ENCODE results near the gene VSIG10.
A peak's percentile ranks its signal among the peaks of the same experiment; 100 is the strongest.

Gene VSIG10

DNA sequence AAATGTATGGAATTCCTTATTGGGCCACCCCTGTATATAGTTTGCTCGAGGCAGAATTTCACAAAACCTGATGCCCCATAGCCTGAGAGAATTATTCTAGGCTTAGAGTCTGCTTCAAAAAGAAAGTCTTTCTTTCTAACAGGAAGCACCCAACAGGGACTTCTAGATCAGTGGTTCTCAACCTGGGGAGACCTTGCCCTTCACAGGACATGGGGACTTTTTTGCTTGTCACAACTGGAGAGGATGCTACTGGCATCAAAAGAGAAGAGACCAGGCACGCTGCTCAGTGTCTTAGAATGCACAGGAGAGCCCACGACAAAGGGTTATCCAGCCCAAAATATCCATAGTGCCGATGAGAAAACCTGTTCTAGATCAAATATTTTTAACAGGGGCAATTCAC, 61.7 kb downstream of the VSIG10 start:
- in situ Hi-C loops (cut with HindIII; ENCODE audit: low pct_ligation_motif_present, low sequenced_read_pairs): no loop called here

DNA sequence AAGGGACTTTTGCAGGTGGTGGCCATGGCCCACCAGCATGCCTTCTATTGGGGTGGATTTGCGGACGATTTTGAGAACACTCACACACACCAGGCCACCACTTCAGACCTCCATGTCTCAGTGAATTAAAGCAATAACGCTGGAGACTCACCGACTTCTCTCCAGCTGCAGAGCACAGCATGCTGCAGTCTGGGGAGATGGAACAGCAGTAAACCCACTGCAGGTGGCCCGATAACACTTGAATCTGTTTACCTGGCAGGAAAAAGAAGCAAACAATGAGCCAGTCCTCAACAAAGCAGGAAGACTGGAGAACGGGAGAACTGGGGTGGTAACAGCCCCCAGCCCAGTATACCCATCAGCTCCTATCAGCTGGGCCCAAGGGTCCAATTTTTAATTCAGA, 65.7 kb downstream of the VSIG10 start:
- in situ Hi-C loops (cut with HindIII; ENCODE audit: low pct_ligation_motif_present, low sequenced_read_pairs): no loop called here
- Histone ChIP-seq H3K4me3 (ENCODE audit: low read depth, low read length) (no peak overlapping the region), H3K27me3 (replicated peaks) (no peaks in the 10 kb centered on the region), H3K27ac (no peak overlapping the region), H3K36me3 (replicated peaks) (peaks cover 65% of the 10 kb centered on the region)
- TF ChIP-seq, protein P1, sequence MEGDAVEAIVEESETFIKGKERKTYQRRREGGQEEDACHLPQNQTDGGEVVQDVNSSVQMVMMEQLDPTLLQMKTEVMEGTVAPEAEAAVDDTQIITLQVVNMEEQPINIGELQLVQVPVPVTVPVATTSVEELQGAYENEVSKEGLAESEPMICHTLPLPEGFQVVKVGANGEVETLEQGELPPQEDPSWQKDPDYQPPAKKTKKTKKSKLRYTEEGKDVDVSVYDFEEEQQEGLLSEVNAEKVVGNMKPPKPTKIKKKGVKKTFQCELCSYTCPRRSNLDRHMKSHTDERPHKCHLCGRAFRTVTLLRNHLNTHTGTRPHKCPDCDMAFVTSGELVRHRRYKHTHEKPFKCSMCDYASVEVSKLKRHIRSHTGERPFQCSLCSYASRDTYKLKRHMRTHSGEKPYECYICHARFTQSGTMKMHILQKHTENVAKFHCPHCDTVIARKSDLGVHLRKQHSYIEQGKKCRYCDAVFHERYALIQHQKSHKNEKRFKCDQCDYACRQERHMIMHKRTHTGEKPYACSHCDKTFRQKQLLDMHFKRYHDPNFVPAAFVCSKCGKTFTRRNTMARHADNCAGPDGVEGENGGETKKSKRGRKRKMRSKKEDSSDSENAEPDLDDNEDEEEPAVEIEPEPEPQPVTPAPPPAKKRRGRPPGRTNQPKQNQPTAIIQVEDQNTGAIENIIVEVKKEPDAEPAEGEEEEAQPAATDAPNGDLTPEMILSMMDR (IDR thresholded peaks at IDR 0.05; ENCODE audit: low read depth, low read length, missing control alignments): no peak
- no peak for DNase-seq

More for the DNA sequence above, 61.7 kb downstream of the VSIG10 start:
- Histone ChIP-seq H3K36me3 (replicated peaks) (peaks cover 52% of the 10 kb centered on the region), H3K27ac (no peak overlapping the region), H3K27me3 (replicated peaks) (no peaks in the 10 kb centered on the region), H3K4me3 (ENCODE audit: low read depth, low read length) (no peak overlapping the region)
- no peak for DNase-seq
- TF ChIP-seq, protein P1 (IDR thresholded peaks at IDR 0.05; ENCODE audit: low read depth, low read length, missing control alignments): no peak

DNA sequence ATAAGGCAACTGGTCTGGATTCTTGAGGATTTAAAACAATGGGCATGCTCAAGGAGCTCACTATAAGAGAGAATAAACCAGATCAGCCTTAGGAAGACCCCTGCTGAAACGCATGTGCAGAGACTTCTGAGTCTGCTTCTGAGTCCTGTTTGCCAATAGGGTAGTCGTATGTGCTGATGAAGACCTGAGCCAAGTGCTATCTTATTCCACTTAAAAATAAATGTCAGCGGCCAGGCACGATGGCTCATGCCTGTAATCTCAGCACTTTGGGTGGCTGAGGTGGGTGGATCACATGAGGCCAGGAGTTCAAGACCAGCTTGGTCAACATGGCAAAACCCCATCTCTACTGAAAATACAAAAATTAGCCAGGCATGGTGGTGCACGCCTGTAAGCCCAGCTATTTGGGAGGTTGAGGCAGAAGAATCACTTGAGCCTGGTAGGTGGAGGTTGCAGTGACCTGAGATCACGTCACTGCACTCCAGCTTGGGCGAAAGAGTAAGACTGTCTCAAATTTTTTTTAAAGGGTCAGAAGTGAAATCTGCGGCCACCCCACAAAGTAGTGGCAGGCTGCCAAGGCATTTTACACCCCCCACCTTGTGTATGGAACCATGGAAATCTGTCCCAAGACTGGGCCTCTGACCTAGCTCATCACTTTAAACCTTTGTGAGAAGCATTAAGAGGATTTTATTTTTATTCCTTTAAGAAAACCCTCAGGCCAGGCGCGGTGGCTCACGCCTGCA, 67.0 kb downstream of the VSIG10 start:
- peaks cover 63% of the 10 kb centered on the region for H3K36me3 ChIP-seq (replicated peaks)
- TF ChIP-seq, protein P1 (IDR thresholded peaks at IDR 0.05; ENCODE audit: low read depth, low read length, missing control alignments): no peak
- no peaks in the 10 kb centered on the region for H3K27me3 ChIP-seq (replicated peaks)
- DNase-seq: no peak
- in situ Hi-C loops (cut with HindIII; ENCODE audit: low pct_ligation_motif_present, low sequenced_read_pairs): no loop called here
- no peak overlapping the region for H3K4me3 ChIP-seq (ENCODE audit: low read depth, low read length)
- no peak overlapping the region for H3K27ac ChIP-seq

DNA sequence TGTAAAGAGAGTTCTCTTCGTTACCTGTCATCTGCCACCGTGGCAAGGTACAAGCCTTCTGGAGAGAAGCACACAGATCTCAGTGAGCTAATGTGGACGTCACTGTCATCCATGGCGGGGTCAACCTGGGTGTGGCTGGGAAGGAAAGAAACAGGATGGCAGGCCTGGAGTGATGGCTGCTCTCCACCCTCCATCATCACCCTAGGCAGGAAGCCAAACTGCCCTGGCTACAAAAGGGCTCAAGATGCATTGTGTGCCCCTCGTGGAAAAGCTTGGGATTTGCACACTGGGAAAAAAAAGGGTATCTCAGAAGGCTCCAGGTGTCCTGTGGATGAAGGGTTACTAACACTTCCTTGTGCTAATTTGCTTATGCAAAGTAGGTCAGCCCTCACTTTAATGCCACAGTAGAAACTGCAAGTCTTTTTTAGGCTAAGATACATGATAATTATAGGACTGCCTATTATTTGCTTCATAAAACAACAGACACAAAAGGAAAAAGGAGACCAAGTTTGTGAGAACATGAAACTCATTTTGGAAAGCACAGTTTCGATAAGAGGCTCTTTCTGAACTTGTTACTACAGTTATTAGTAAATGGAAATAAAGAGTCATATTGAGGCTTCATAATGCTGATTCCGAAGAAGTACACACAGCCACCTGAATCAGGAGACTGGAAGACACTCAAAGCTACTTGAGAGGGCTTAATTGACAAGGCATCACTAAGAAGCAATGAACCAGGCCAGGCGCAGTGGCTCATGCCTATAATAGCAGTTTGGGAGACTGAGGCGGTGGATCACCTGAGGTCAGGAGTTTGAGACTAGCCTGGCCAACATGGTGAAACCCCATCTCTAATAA, 68.4 kb downstream of the VSIG10 start:
- H3K36me3 ChIP-seq (replicated peaks): peaks cover 68% of the 10 kb centered on the region
- no peaks in the 10 kb centered on the region for H3K27me3 ChIP-seq (replicated peaks)
- DNase-seq: peak; percentile 6
- TF ChIP-seq, protein P1 (IDR thresholded peaks at IDR 0.05; ENCODE audit: low read depth, low read length, missing control alignments): peak; percentile 43
- no peak overlapping the region for H3K27ac ChIP-seq
- in situ Hi-C loops (cut with HindIII; ENCODE audit: low pct_ligation_motif_present, low sequenced_read_pairs): no loop called here
- no peak overlapping the region for H3K4me3 ChIP-seq (ENCODE audit: low read depth, low read length)

DNA sequence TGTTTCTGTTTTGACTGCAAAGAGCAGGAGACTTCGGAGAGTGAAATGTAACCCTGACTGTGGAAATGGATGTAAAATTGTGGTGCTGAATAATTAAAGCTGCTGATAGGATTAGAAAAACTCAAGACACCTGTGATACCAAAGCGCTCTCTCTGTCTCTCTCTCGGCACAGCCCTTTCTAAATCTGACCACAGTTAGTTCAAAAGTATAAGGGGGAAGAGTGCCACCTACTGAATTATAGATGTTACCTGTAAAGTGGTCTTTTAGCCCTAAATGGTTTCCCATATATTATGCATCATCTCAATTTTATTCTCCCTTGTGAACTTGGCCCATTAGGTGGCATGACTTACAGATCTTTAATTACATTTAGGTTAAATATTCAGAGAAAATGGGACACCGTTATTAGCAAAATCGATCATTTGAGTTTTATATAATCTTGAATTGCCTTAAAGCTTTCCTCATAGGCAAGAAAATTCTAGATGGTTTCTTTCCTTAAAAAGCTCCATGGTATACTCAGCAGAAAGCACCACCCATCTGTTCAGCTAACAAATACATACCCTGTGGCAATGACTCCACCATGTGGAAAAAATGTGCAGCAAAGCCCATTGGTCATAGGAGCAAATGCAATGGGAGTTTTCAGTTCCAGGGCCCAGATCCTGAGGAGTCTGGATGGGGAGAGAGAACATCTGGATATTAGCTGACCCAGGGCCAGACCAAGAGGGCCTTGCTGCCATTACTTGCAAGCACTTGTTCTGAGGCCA, 69.2 kb downstream of the VSIG10 start:
- H3K27me3 ChIP-seq (replicated peaks): no peaks in the 10 kb centered on the region
- peaks cover 69% of the 10 kb centered on the region for H3K36me3 ChIP-seq (replicated peaks)
- no peak overlapping the region for H3K4me3 ChIP-seq (ENCODE audit: low read depth, low read length)
- TF ChIP-seq, protein P1 (IDR thresholded peaks at IDR 0.05; ENCODE audit: low read depth, low read length, missing control alignments): peak; percentile 62
- peak; percentile 53 for DNase-seq
- in situ Hi-C loops (cut with HindIII; ENCODE audit: low pct_ligation_motif_present, low sequenced_read_pairs): no loop called here
- H3K27ac ChIP-seq: no peak overlapping the region

Measured in brain microvascular endothelial cell (primary cell).